HFFc6 (cell line): ENCODE data around the gene UFD1. TPM values are rescaled to one million over a fixed set of nuclear protein-coding genes. Genes with fewer than 3 reads are reported as not detected.

Experiments used
- DNase-seq: peaks from one replicate; pipeline ENCODE4 v3.0.0-alpha.2; 2018
- H3K27ac Mint-ChIP-seq: 2 replicates; pipeline ENCODE4 v1.8.0; 2020; ENCODE audit warnings: mild to moderate bottlenecking, mixed read lengths
- H3K27me3 Mint-ChIP-seq: 2 replicates; pipeline ENCODE4 v1.8.0; 2021; ENCODE audit warnings: mild to moderate bottlenecking, moderate library complexity, mixed read lengths; ENCODE audit not compliant: insufficient read depth
- H3K36me3 Mint-ChIP-seq: 2 replicates; pipeline ENCODE4 v1.8.0; 2021; ENCODE audit warnings: low read depth, mixed read lengths
- H3K4me1 Mint-ChIP-seq: 2 replicates; pipeline ENCODE4 v1.8.0; 2020; ENCODE audit warnings: low read depth, mixed read lengths
- H3K4me3 Mint-ChIP-seq: 2 replicates; pipeline ENCODE4 v1.8.0; 2020; ENCODE audit warnings: mild to moderate bottlenecking, moderate library complexity, mixed read lengths
- H3K9me3 Mint-ChIP-seq: 2 replicates; pipeline ENCODE4 v1.8.0; 2020; ENCODE audit warnings: mild to moderate bottlenecking, mixed read lengths
- total RNA-seq, 6 experiments: library from RNA; stranded (reverse); fragmentation: NEBNext Ultra II Directional; extraction: Animal tissue kit (Norgen Biotek cat#: 25700); gene quantifications; 2 replicates in 1 of 6; 3 replicates in 5 of 6; pipeline ENCODE4 v1.2.3, GENCODE V29; 2021
- TF ChIP-seq, protein P1 (sequence below): fragments of 200-600 bp; sonication (generic); IDR thresholded peaks from 2 replicates; pipeline ENCODE4 v1.5.0; 2021; ENCODE audit warnings: antibody characterized with exemption, mild to moderate bottlenecking

Gene UFD1
- total RNA-seq, 6 experiments from 2014 or later, result 94.9 to 134 (median 113) TPM

DNA sequence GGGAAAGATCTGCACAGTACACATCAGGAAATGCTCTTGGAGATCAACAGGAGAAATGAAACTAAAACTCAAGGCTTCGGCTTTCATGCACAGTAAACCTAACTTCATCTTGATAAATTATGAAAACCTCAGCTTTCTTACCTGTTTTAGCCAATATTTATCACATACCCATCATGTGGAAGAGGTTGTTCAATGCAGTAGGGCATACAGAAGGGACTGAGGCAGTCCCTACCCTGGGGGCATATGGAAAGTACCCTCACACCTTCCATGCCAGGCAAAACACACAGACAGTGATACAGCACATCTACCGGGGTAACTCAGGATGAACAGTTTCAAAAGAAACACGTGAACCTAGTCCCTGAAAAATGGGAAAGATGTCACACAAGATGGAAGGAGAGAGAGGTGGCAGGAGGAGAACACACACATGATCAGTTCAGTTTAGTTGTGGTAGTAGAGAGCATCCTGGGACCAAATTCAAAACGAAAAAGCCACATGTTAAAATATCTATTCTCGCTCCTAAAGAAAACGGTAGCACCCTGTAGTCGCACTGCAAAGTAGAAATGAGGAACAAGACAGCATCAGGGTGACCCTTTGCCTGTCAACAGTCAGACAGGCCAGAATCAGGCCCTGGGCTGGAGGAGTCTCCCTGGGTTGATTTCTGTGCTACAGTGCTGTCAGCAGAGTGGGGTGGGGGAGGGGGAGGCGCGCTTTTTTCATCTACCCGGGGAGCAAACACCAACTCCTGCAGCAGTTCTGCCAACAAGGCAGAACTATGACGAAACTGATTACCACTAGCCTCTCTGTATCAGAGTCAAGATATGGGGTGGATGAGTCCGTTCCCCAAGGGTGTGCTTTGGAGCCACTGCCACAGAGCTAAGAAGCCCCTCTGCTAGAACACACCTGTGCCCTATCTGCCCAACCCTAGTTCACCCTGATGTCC is 48.8 kb downstream of the UFD1 start:
- no peaks in the 10 kb centered on the region for H3K9me3 Mint-ChIP-seq
- H3K27ac Mint-ChIP-seq, result peak overlapping the region; percentile 83

GRCh38 chr22:19424186-19424500 is 54.9 kb downstream of the UFD1 start:
- Mint-ChIP-seq H3K9me3 (no peaks in the 10 kb centered on the region), H3K36me3 (peaks cover 24% of the 10 kb centered on the region; the same call in 1 of the 2 replicates), H3K27ac (no peak overlapping the region), H3K27me3 (no peaks in the 10 kb centered on the region; the same call in 1 of the 2 replicates), H3K4me3 (no peak overlapping the region), H3K4me1 (peaks cover 57% of the 10 kb centered on the region)
- DNase-seq, result no peak
- TF ChIP-seq, protein P1, sequence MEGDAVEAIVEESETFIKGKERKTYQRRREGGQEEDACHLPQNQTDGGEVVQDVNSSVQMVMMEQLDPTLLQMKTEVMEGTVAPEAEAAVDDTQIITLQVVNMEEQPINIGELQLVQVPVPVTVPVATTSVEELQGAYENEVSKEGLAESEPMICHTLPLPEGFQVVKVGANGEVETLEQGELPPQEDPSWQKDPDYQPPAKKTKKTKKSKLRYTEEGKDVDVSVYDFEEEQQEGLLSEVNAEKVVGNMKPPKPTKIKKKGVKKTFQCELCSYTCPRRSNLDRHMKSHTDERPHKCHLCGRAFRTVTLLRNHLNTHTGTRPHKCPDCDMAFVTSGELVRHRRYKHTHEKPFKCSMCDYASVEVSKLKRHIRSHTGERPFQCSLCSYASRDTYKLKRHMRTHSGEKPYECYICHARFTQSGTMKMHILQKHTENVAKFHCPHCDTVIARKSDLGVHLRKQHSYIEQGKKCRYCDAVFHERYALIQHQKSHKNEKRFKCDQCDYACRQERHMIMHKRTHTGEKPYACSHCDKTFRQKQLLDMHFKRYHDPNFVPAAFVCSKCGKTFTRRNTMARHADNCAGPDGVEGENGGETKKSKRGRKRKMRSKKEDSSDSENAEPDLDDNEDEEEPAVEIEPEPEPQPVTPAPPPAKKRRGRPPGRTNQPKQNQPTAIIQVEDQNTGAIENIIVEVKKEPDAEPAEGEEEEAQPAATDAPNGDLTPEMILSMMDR, result no peak

More for the DNA sequence above, 48.8 kb downstream of the UFD1 start:
- TF ChIP-seq, protein P1, result no peak
- H3K4me1 Mint-ChIP-seq, result peaks cover 53% of the 10 kb centered on the region
- H3K4me3 Mint-ChIP-seq, result peak overlapping the region; percentile 89
- DNase-seq, result peak; percentile 43
- no peaks in the 10 kb centered on the region for H3K27me3 Mint-ChIP-seq
- peaks cover 23% of the 10 kb centered on the region; the same call in 1 of the 2 replicates for H3K36me3 Mint-ChIP-seq

DNA sequence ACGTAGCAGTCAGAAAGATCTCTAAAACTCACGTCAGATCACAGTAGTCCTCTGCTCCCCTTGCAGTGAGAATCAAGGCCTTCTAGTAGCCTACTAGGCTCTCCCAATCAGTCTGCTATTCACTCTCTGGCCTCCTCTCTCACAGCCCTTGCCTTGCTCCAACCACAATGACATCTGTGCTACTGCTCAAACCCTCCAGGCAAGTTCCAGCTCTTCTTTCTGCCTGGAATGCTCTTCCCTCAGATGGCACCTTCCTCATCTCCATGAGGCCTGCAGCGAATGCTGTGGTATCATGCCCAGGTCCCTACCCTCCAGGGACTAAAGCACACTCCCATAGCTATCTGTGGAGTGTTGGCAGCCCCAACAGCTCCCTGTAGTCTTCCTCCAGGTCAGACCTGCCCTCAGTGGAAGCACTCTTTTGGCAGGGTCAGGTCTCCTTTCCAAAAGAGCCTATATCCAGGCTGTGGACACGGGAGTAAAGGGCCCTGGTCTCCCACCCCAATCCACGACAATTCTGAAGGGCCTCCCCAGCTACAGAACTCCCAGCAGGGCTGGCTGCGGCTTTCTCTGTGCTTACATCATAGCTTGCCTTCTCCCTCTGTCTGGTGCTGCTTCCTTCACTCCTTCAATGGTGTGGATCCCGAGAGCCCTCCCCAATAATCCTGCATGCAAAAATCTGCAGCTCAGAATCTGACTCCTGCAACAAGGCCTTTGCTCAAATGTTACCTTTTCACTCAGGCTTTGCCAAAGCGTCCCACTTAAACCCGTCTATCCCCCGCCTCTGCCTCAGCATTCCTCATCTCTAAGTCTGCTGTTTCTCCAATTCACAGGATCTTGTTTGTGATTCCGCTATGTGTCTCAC is 56.3 kb downstream of the UFD1 start:
- Mint-ChIP-seq H3K36me3 (peaks cover 18% of the 10 kb centered on the region; the same call in 1 of the 2 replicates), H3K4me3 (no peak overlapping the region; the same call in 1 of the 2 replicates), H3K27me3 (no peaks in the 10 kb centered on the region; the same call in 1 of the 2 replicates), H3K9me3 (no peaks in the 10 kb centered on the region), H3K4me1 (peaks cover 48% of the 10 kb centered on the region), H3K27ac (peak overlapping the region; percentile 48)
- TF ChIP-seq, protein P1, result no peak
- peak; percentile 28 for DNase-seq

DNA sequence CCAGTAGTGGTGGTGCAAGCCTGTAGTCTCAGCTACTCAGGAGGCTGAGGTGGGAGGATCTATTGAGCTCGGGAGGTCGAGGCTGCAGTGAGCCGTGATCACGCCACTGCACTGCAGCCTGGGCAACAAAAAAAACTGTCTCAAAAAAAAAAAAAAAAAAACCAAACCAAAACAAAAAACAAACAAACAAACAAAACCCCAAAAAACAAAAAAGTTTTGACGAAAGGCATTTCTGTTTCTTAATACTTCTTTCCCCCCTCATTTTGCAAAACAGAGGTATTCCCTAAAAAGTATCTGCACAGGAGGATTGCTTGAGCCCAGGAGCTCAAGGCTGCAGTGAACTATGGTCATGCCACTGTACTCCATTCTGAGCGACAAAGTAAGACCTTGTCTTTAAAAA is 58.7 kb downstream of the UFD1 start:
- no peaks in the 10 kb centered on the region for H3K9me3 Mint-ChIP-seq
- no peak for DNase-seq
- H3K4me3 Mint-ChIP-seq, result no peak overlapping the region
- TF ChIP-seq, protein P1, result no peak
- peaks cover 34% of the 10 kb centered on the region for H3K4me1 Mint-ChIP-seq
- H3K27ac Mint-ChIP-seq, result no peak overlapping the region
- no peaks in the 10 kb centered on the region; the same call in 1 of the 2 replicates for H3K27me3 Mint-ChIP-seq
- H3K36me3 Mint-ChIP-seq, result peaks cover 10% of the 10 kb centered on the region; the same call in 1 of the 2 replicates

DNA sequence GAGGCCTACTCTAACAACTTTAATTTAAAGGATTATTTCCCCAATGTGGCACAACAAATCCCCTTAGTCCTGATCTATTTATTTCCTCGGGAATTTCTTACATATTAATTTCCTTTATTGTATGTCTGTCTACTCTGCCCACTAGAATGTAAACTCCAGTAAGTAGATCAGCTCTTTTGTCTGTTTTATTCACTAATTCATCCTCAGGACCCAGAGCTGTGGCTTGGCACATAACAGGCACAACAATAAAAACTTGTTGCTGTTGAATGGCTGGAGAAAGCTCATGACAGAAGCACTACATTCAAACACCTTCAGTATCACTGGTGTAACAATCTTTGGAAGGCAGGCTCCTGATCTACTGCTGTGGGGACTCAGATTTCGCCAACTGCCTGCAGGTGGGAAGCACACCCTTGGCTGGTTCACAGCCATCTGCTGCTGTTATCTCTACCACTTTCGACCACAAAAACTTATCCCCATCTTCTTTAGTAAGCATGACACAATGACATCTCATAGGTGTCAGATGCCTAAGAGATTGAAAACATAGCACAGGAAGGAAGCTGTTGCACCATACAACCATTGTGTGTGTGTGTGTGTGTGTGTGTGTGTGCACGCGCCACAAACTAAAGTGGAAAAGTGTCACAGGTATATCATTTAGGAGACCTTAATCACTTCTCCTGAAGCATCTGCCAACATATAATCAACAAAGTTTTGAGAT is 59.4 kb downstream of the UFD1 start:
- Mint-ChIP-seq H3K9me3 (no peaks in the 10 kb centered on the region), H3K27me3 (no peaks in the 10 kb centered on the region; the same call in 1 of the 2 replicates), H3K4me1 (peaks cover 34% of the 10 kb centered on the region), H3K4me3 (no peak overlapping the region), H3K27ac (no peak overlapping the region), H3K36me3 (peaks cover 5% of the 10 kb centered on the region; the same call in 1 of the 2 replicates)
- TF ChIP-seq, protein P1, result no peak
- DNase-seq, result no peak
